K562 (cell line): ENCODE results near the gene ZBTB33. TPM values are rescaled to one million over a fixed set of nuclear protein-coding genes. Genes with fewer than 3 reads are reported as not detected.

ENCODE experiments used
- ARID3A ChIP-seq: IDR thresholded peaks from 2 replicates; pipeline ENCODE4 v1.6.1; 2012; ENCODE audit warnings: low read depth, low read length, improper control_type of control experiment, borderline replicate concordance
- ATF1 ChIP-seq, 2 experiments: fragments of 450-650 bp in 1 of 2; IDR thresholded peaks; 2 replicates each; pipeline ENCODE4 v1.6.1; 2016; ENCODE audit warnings: missing compliant biosample characterization in 1 of 2, missing genetic modification characterization in 1 of 2
- C11orf30 ChIP-seq: fragments of 450-650 bp; IDR thresholded peaks from 2 replicates; pipeline ENCODE4 v1.6.1; 2016; ENCODE audit warnings: low read depth, mild to moderate bottlenecking
- CBFA2T3 ChIP-seq: fragments of 450-650 bp; IDR thresholded peaks from 2 replicates; pipeline ENCODE4 v1.6.1; 2017
- CBX1 ChIP-seq: sonication (generic); IDR thresholded peaks from 2 replicates; pipeline ENCODE4 v1.6.1; 2016; ENCODE audit warnings: antibody characterized with exemption, low read depth, mild to moderate bottlenecking
- CBX3 ChIP-seq, 2 experiments: IDR thresholded peaks; 1 replicate in 1 of 2; 2 replicates in 1 of 2; pipeline ENCODE4 v1.6.1; 2012; ENCODE audit warnings: inconsistent platforms in 2 of 2, low read length in 2 of 2, borderline replicate concordance in 1 of 2, control low read depth in 1 of 2
- CHCHD3 ChIP-seq: fragments of 250-450 bp; sonication (Bioruptor Pico); IDR thresholded peaks from 2 replicates; pipeline ENCODE4 v2.1.2; 2022; ENCODE audit warnings: mild to moderate bottlenecking
- DPF2 ChIP-seq: fragments of 450-650 bp; IDR thresholded peaks from 2 replicates; pipeline ENCODE4 v1.6.1; 2016
- FOXA1 ChIP-seq: fragments of 450-650 bp; IDR thresholded peaks from 2 replicates; pipeline ENCODE4 v1.6.1; 2016; ENCODE audit warnings: mild to moderate bottlenecking, borderline replicate concordance
- FOXM1 ChIP-seq, 2 experiments: fragments of 450-650 bp in 1 of 2; sonication (generic) in 1 of 2; formaldehyde crosslinking in 1 of 2; IDR thresholded peaks; 2 replicates each; pipeline versions ENCODE4 v1.6.1 to v1.9.0; 2017 to 2022; ENCODE audit warnings: low read depth in 2 of 2, mild to moderate bottlenecking in 2 of 2, missing genetic modification reagents in 1 of 2, moderate library complexity in 1 of 2
- FOXO4 ChIP-seq: fragments of 450-650 bp; formaldehyde crosslinking; IDR thresholded peaks from 2 replicates; pipeline ENCODE4 v1.4.0; 2020; ENCODE audit warnings: mild to moderate bottlenecking, moderate library complexity
- HDAC8 ChIP-seq: fragments of 450-650 bp; IDR thresholded peaks from 2 replicates; pipeline ENCODE4 v1.6.1; 2016; ENCODE audit warnings: mild to moderate bottlenecking, missing genetic modification characterization, moderate library complexity, missing compliant biosample characterization
- MTA1 ChIP-seq: fragments of 450-650 bp; IDR thresholded peaks from 2 replicates; pipeline ENCODE4 v1.6.1; 2017; ENCODE audit warnings: borderline replicate concordance
- NCOR1 ChIP-seq: fragments of 450-650 bp; IDR thresholded peaks from 2 replicates; pipeline ENCODE4 v1.6.1; 2016; ENCODE audit warnings: mild to moderate bottlenecking, moderate library complexity
- PATZ1 ChIP-seq: fragments of 250-450 bp; sonication (Bioruptor Pico); IDR thresholded peaks from 2 replicates; pipeline ENCODE4 v1.5.0; 2020; ENCODE audit warnings: mild to moderate bottlenecking, borderline replicate concordance
- POLR2G ChIP-seq: fragments of 200-400 bp; formaldehyde crosslinking; IDR thresholded peaks from 2 replicates; pipeline ENCODE4 v1.6.1; 2017; ENCODE audit warnings: low read depth, mild to moderate bottlenecking, antibody characterized with exemption, low read length, moderate library complexity
- PTRF ChIP-seq: fragments of 450-650 bp; IDR thresholded peaks from 2 replicates; pipeline ENCODE4 v1.6.1; 2016; ENCODE audit warnings: mild to moderate bottlenecking, missing genetic modification characterization, missing compliant biosample characterization
- RBM15 ChIP-seq: fragments of 200-400 bp; formaldehyde crosslinking; IDR thresholded peaks from 2 replicates; pipeline ENCODE4 v1.6.1; 2018; ENCODE audit warnings: mild to moderate bottlenecking, low read length, moderate library complexity; ENCODE audit not compliant: insufficient read depth
- SMAD3 ChIP-seq: fragments of 450-650 bp; formaldehyde crosslinking; conservative IDR thresholded peaks from 2 replicates; pipeline ENCODE4 v1.4.0; 2020; ENCODE audit warnings: mild to moderate bottlenecking
- SNRNP70 ChIP-seq: fragments of 200-400 bp; formaldehyde crosslinking; optimal IDR thresholded peaks from 2 replicates; pipeline ENCODE3; 2017; ENCODE audit warnings: low read depth, low read length
- SOX6 ChIP-seq: fragments of 450-650 bp; IDR thresholded peaks from 2 replicates; pipeline ENCODE4 v1.6.1; 2014; ENCODE audit warnings: mild to moderate bottlenecking
- THRA ChIP-seq: fragments of 450-650 bp; IDR thresholded peaks from 2 replicates; pipeline ENCODE4 v1.6.1; 2017; ENCODE audit warnings: mild to moderate bottlenecking, moderate library complexity
- ZNF146 ChIP-seq: IDR thresholded peaks from one replicate; pipeline ENCODE4 v1.6.1; 2018; ENCODE audit warnings: missing compliant biosample characterization; ENCODE audit not compliant: unreplicated experiment
- ZNF232 ChIP-seq: sonication (generic); formaldehyde crosslinking; IDR thresholded peaks from 2 replicates; pipeline ENCODE4 v1.8.0; 2022; ENCODE audit warnings: mild to moderate bottlenecking, missing genetic modification reagents
- ZNF282 ChIP-seq: sonication (generic); formaldehyde crosslinking; IDR thresholded peaks from 2 replicates; pipeline ENCODE4 v1.8.1; 2023; ENCODE audit warnings: missing genetic modification reagents
- polyA plus RNA-seq, 8 experiments: library from polyadenylated mRNA; depleted of rRNA in 4 of 8; stranded (reverse) in 5 of 8; unstranded in 3 of 8; fragments of >200 nt; fragmentation: Nextera tagmentation in 2 of 8; fragmentation: Illumina TruSeq in 1 of 8; extraction: Ambion mirVana in 2 of 8; extraction: Trizol in 1 of 8; gene quantifications; 2 replicates each; pipeline versions ENCODE4 v1.2.1 to v1.2.3, GENCODE V29; 2011 to 2014; ENCODE audit warnings: inconsistent platforms in 1 of 8, missing spikeins in 1 of 8
- total RNA-seq, 7 experiments: library from RNA; depleted of rRNA in 6 of 7; stranded (reverse); fragments of >200 nt in 6 of 7; fragmentation: Illumina TruSeq in 2 of 7; extraction: Trizol in 2 of 7; gene quantifications; 2 replicates each; pipeline versions ENCODE4 v1.2.1 to v1.2.3, GENCODE V29; 2011 to 2021; ENCODE audit warnings: low replicate concordance in 1 of 7

The ZBTB33 gene
- total and polyA plus RNA-seq, 9 of the 15 experiments (the other 6 are each of a cell fraction or from before 2014, with no cell fraction given) = 5.6 to 29.8 (median 15.6) TPM

- TF ChIP-seq RBM15 (no peak), DPF2 (peak; percentile 39; the same call in 1 of the 2 replicates), C11orf30 (no peak), FOXA1 (no peak), CBX1 (no peak), ZNF232 (no peak), PATZ1 (no peak), SMAD3 (CRISPR knock-in tag) (no peak), NCOR1 (peak; percentile 41), HDAC8 (tag) (no peak), PTRF (tag) (no peak), CBX3 (IDR thresholded peaks at IDR 0.05; ENCODE audit: borderline replicate concordance in 1 of 2, low read length in 2 of 2) (0 out of 3 replicates have a peak, but pooled peaks of 1 of the 2 experiments have one; percentile 29), FOXM1 (IDR thresholded peaks at IDR 0.05; ENCODE audit: low read depth) (peak; percentile 97), FOXM1 (CRISPR knock-in tag; IDR thresholded peaks at IDR 0.05; ENCODE audit: low read depth) (peak; percentile 91; the same call in 1 of the 2 replicates), POLR2G (no peak), THRA (no peak), FOXO4 (no peak), ARID3A (0 out of 2 replicates have a peak, but pooled peaks have one; percentile 13), CHCHD3 (no peak), MTA1 (no peak), ZNF282 (CRISPR knock-in tag) (no peak), CBFA2T3 (peak; percentile 64), ZNF146 (CRISPR knock-in tag) (no peak), SNRNP70 (no peak), SOX6 (peak; percentile 59; the same call in 1 of the 2 replicates), ATF1 (CRISPR knock-in tag; IDR thresholded peaks at IDR 0.05) (no peak), ATF1 (tag; IDR thresholded peaks at IDR 0.05) (0 out of 2 replicates have a peak, but pooled peaks have one; percentile 10)
These were observed 7.8 kb upstream of the ZBTB33 start (continued) for GRCh38 chrX:120242813-120243212.
